Umbilical cord (tissue), 2 donors: Measurements from ENCODE around the gene WWOX. TPM values are rescaled to one million over a fixed set of nuclear protein-coding genes. Genes with fewer than 3 reads are reported as not detected.

Experiments used
- DNase-seq: peaks from one replicate; pipeline ENCODE4 v3.0.0-alpha.2; 2015; ENCODE audit warnings: low spot score
- total RNA-seq: library from RNA; depleted of rRNA; stranded (reverse); fragments of >200 nt; gene quantifications from one replicate; pipeline ENCODE4 v1.2.3, GENCODE V29; 2014; ENCODE audit warnings: low replicate concordance; ENCODE audit not compliant: insufficient read depth

The WWOX gene
- total RNA-seq, 1 donor from 2014 or later = 54.4 TPM

GRCh38 chr16:78836802-78837491, 737.5 kb downstream of the WWOX start:
- DNase-seq = no peak

GRCh38 chr16:78837706-78838105, 738.3 kb downstream of the WWOX start:
- no peak for DNase-seq

DNA sequence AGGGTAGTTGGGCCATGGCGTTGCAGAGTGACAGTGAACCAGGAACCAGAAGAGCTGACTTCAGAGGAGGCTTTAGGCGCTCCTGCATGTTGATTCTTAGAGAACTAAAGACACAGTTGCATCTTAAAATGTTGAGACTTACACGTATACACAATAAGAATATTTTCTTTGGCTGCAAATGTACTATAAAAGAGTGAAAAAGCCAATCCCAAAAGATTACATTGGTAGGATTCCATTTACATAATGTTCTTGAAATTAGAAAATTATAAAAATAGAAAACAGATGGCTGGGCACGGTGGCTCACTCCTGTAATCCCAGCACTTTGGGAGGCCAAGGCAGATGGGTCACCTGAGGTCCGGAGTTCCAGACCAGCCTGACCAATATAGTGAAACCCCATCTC, 738.8 kb downstream of the WWOX start:
- no peak for DNase-seq

GRCh38 chr16:78842950-78843349, 743.5 kb downstream of the WWOX start:
- no peak for DNase-seq

DNA sequence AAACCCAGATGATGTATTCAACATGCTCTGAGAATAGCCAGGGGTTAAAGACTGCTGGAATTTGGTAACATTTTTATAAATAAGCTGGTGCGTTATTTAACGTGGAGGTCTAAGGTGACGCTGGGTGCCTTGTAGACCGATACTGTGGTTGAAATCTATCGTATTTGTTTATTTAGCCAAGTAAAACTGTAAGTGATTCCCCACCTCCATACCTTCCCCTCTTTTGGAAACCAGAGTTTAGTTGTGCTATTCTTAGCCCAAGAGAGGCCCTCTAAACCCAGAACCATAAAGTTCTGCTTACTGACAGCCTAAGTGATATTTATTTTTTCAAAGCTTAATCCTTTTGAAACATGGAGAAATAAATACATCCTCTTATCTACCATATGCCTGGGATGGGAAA, 744.5 kb downstream of the WWOX start:
- peak; percentile 24 for DNase-seq

GRCh38 chr16:78844682-78845081, 745.2 kb downstream of the WWOX start:
- no peak for DNase-seq

- no peak for DNase-seq
Observed at GRCh38 chr16:78851266-78851665, 751.8 kb downstream of the WWOX start.

DNA sequence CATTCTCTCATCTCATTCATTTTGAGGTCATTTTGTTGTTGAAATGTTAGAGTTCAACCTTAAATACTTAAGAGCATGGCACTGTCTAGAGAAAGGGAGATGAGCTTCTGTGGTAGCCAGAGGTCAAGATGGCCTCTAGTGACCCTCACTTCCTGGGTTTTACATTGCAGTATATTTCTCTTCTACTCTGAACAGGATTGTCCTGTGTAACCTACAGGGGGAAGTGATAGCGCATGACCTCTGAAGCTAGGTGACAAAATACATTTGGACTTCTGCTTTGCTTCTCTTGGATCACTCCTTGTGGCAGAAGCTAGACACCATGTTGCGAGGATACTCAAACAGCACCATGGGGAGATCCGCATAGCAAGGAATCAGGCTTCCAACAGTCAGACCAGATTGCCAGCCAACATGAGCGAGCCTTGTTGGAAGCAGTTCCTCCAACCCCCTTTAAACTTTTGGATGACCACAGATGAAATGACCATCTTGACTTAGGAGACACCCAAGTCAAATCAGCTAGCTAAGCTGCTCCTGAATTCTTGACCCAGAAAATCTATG, 752.7 kb downstream of the WWOX start:
- DNase-seq = no peak

GRCh38 chr16:78862022-78862421, 762.6 kb downstream of the WWOX start:
- DNase-seq = no peak

GRCh38 chr16:78866521-78866920, 767.1 kb downstream of the WWOX start:
- no peak for DNase-seq

- DNase-seq = no peak
Observed at GRCh38 chr16:78869492-78869891, 770.0 kb downstream of the WWOX start.

DNA sequence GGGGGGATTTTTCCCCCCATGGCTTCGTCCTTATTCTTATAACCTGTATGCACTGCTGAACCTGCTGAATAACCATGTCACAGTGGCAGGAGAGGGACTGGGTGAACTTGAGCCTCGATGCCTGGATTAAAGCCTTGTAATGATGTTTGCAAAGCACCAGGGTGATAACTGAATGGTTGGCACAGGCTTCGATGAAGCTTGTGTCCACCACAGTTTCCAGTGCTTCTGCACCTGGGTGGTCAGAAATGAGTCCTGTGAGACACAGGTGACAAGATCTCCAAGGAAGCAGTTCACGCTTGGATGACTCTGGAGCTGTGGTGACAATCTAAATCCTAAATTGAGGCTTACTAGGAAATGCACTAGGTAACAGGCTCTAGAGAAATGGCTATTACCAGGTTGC, 771.8 kb downstream of the WWOX start:
- DNase-seq = no peak

- DNase-seq = no peak
Observed at GRCh38 chr16:78876671-78877070, 777.2 kb downstream of the WWOX start.

- DNase-seq = no peak
Observed at GRCh38 chr16:78877114-78877655, 777.7 kb downstream of the WWOX start.

GRCh38 chr16:78878570-78878969, 779.1 kb downstream of the WWOX start:
- DNase-seq = no peak

GRCh38 chr16:78879011-78879410, 779.6 kb downstream of the WWOX start:
- DNase-seq = no peak

DNA sequence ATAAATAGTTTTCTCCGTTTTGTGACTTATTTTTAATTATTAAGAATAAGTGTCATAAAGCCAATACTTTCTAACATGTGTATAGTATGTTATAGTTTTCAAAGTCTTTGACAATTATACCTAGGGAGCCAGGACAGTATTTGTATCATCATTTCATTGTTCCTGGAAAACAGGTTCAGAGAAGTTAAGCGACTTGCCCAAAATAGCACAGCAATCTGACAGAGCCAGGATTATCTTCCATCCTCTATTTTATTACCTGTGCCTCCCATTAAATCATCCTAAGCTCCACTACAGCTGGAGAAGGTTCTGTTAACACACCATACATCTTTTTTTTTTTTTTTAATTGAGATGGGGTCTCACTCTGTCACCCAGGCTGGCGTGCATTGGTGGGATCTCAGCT, 782.7 kb downstream of the WWOX start:
- no peak for DNase-seq

- no peak for DNase-seq
Observed at GRCh38 chr16:78882751-78883150, 783.3 kb downstream of the WWOX start.

DNA sequence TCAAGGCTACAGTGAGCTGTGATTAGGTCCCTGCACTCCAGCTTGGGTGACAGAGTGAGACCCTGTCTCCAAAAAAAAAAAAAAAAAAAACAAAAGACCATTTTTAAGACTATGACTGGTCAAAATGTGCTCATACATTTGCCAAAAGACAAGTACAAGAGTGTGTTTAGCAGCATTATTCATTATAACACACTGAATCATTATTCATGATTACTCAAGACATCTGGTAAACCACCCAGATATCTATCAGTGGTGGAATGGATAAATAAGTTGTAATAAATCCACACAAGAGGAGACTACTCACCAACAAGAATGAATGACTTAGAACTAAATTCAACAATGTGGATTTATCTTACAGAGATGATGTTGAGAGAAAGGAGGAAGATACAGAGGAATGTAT, 784.8 kb downstream of the WWOX start:
- no peak for DNase-seq

GRCh38 chr16:78889346-78889745, 789.9 kb downstream of the WWOX start:
- no peak for DNase-seq

DNA sequence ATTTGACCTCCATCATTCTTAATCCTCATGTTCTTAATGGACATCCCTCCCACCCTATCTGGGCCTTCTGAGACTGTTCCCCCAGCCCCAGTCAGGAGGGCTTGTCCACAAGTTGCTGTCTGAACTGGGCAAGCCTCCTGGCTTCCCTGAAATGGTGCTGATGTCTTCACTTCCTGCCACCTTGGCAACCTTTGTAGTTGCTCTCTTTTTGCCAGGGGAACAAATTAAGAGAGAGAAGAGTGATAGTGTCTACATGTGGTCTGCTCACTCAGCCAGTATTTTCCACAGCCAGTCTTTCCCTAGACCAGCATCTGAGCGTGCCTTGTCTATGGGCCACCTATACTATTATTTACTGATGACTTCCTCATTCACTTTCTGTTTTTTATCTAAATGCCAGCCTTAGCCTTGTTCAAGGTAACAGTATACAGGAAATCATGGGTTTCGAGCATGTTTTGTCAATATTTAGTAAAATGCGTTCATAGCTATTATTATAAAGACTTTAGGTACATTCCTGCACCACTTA, 791.0 kb downstream of the WWOX start:
- DNase-seq = no peak

DNA sequence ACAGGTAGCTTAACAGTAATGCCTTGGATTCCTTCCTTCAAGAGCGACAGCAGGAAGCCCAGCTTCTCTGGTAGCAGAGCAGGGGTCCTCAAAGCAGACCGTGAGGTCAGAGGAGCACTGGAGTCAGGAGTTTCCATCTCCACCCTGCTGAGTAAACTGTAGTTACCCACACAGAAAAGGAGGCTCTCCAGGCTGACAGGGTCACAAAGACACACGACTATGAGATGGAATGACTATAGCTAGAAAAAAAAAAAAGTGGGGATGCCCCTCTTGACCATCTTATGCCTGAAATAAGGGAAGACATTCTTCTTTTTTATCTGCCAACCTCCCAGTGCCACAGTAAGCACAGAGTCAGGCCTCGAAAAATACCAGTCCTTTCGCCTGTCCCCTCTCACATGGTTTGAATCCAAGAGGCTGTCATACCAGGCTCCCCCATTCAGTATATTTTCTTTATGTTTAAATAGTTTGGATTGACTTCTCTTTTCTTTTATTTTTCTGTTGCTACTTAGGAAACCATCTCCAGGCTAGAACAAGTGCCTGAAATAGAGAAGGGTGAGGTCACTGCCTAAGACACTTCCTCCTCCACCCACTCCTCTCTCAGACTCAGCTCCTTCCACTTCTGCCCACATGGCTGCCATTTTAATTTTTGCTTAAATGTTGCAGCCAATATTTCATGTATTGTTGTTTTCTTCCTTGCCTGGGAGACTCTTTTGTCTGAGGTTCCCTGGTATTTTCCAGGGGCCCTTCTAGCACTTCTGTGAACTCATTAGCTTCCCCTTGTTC, 793.7 kb downstream of the WWOX start:
- DNase-seq = no peak
